Measurements from ENCODE around the gene PNLIP.

The PNLIP gene

GRCh38 chr10:116524736-116525135 is 21.0 kb upstream of the PNLIP start:
- TF ChIP-seq MAX (IDR thresholded peaks at IDR 0.05; ENCODE audit: low read depth, low read length) (no peak), MYC (IDR thresholded peaks at IDR 0.05; ENCODE audit: low read depth, low read length) (no peak), POLR2A (IDR thresholded peaks at IDR 0.05; ENCODE audit: extremely low read depth, insufficient read length) (no peak), CTCF (IDR thresholded peaks at IDR 0.05; ENCODE audit: low read depth, low read length) (no peak)
- no peak overlapping the region for H3K4me3 ChIP-seq (ENCODE audit: low read depth, low read length)
- DNase-seq (ENCODE audit: low read depth), result no peak

GRCh38 chr10:116526219-116526618 is 19.5 kb upstream of the PNLIP start:
- no peak for DNase-seq (ENCODE audit: low read depth)
- no peak overlapping the region for H3K4me3 ChIP-seq (ENCODE audit: low read depth, low read length)
- TF ChIP-seq MYC (IDR thresholded peaks at IDR 0.05; ENCODE audit: low read depth, low read length) (no peak), CTCF (IDR thresholded peaks at IDR 0.05; ENCODE audit: low read depth, low read length) (no peak), MAX (IDR thresholded peaks at IDR 0.05; ENCODE audit: low read depth, low read length) (no peak), POLR2A (IDR thresholded peaks at IDR 0.05; ENCODE audit: extremely low read depth, insufficient read length) (no peak)

GRCh38 chr10:116536810-116537209 is 8.9 kb upstream of the PNLIP start:
- no peak for DNase-seq (ENCODE audit: low read depth)
- TF ChIP-seq CTCF (IDR thresholded peaks at IDR 0.05; ENCODE audit: low read depth, low read length) (no peak), POLR2A (IDR thresholded peaks at IDR 0.05; ENCODE audit: extremely low read depth, insufficient read length) (no peak), MAX (IDR thresholded peaks at IDR 0.05; ENCODE audit: low read depth, low read length) (no peak), MYC (IDR thresholded peaks at IDR 0.05; ENCODE audit: low read depth, low read length) (no peak)
- no peak overlapping the region for H3K4me3 ChIP-seq (ENCODE audit: low read depth, low read length)

- no peak overlapping the region for H3K4me3 ChIP-seq (ENCODE audit: low read depth, low read length)
- TF ChIP-seq MAX (IDR thresholded peaks at IDR 0.05; ENCODE audit: low read depth, low read length) (no peak), CTCF (IDR thresholded peaks at IDR 0.05; ENCODE audit: low read depth, low read length) (no peak), MYC (IDR thresholded peaks at IDR 0.05; ENCODE audit: low read depth, low read length) (no peak), POLR2A (IDR thresholded peaks at IDR 0.05; ENCODE audit: extremely low read depth, insufficient read length) (no peak)
- DNase-seq (ENCODE audit: low read depth), result no peak
Measured at GRCh38 chr10:116538456-116538855, 7.3 kb upstream of the PNLIP start.

- TF ChIP-seq MYC (IDR thresholded peaks at IDR 0.05; ENCODE audit: low read depth, low read length) (no peak), CTCF (IDR thresholded peaks at IDR 0.05; ENCODE audit: low read depth, low read length) (no peak), POLR2A (IDR thresholded peaks at IDR 0.05; ENCODE audit: extremely low read depth, insufficient read length) (no peak)
- DNase-seq (ENCODE audit: low read depth), result no peak
- no peak overlapping the region for H3K4me3 ChIP-seq (ENCODE audit: low read depth, low read length)
Measured at GRCh38 chr10:116538992-116539391, 6.7 kb upstream of the PNLIP start.

GRCh38 chr10:116540814-116541213 is 4.9 kb upstream of the PNLIP start:
- no peak for TF ChIP-seq MAX (IDR thresholded peaks at IDR 0.05; ENCODE audit: low read depth, low read length)
- no peak for TF ChIP-seq POLR2A (IDR thresholded peaks at IDR 0.05; ENCODE audit: extremely low read depth, insufficient read length)
- no peak for TF ChIP-seq MYC (IDR thresholded peaks at IDR 0.05; ENCODE audit: low read depth, low read length)
- no peak for TF ChIP-seq CTCF (IDR thresholded peaks at IDR 0.05; ENCODE audit: low read depth, low read length)
- no peak for DNase-seq (ENCODE audit: low read depth)
- H3K4me3 ChIP-seq (ENCODE audit: low read depth, low read length), result no peak overlapping the region

Data from NB4 (cell line).